K562 (cell line): ENCODE results near the gene METTL23. TPM values are rescaled to one million over a fixed set of nuclear protein-coding genes. Genes with fewer than 3 reads are reported as not detected.

ENCODE experiments used
- ADNP ChIP-seq: fragments of 200-800 bp; sonication (Bioruptor generic); IDR thresholded peaks from 2 replicates; pipeline ENCODE4 v1.6.1; 2016; ENCODE audit warnings: missing genetic modification characterization, missing compliant biosample characterization
- ETV1 ChIP-seq: fragments of 450-650 bp; conservative IDR thresholded peaks from 2 replicates; pipeline ENCODE4 v1.6.1; 2016; ENCODE audit warnings: missing genetic modification characterization, control low read depth, low read depth, missing compliant biosample characterization
- HNRNPK ChIP-seq: fragments of 200-400 bp; formaldehyde crosslinking; IDR thresholded peaks from one replicate; pipeline ENCODE4 v1.6.1; 2018; ENCODE audit warnings: mild to moderate bottlenecking, low read depth, low read length; ENCODE audit not compliant: poor library complexity, severe bottlenecking
- HOXB6 ChIP-seq: fragments of 250-450 bp; sonication (Bioruptor Pico); IDR thresholded peaks from 2 replicates; pipeline ENCODE4 v1.5.1; 2022; ENCODE audit warnings: mild to moderate bottlenecking, borderline replicate concordance
- KHSRP ChIP-seq: fragments of 450-650 bp; IDR thresholded peaks from 2 replicates; pipeline ENCODE4 v1.6.1; 2017
- MXI1 ChIP-seq: IDR thresholded peaks from 2 replicates; pipeline ENCODE4 v1.6.1; 2011; ENCODE audit warnings: low read depth, mild to moderate bottlenecking, improper control_type of control experiment, low read length
- NFATC3 ChIP-seq: fragments of 450-650 bp; IDR thresholded peaks from 2 replicates; pipeline ENCODE4 v1.6.1; 2017; ENCODE audit warnings: mild to moderate bottlenecking
- OTX1 ChIP-seq: fragments of 450-650 bp; formaldehyde crosslinking; IDR thresholded peaks from 2 replicates; pipeline ENCODE4 v1.4.0; 2022; ENCODE audit warnings: mild to moderate bottlenecking
- SRSF7 ChIP-seq: fragments of 200-400 bp; formaldehyde crosslinking; optimal IDR thresholded peaks from 2 replicates; pipeline ENCODE3; 2017; ENCODE audit warnings: mild to moderate bottlenecking, low read depth, low read length
- ZNF41 ChIP-seq: fragments of 250-450 bp; sonication (Bioruptor Pico); conservative IDR thresholded peaks from 2 replicates; pipeline ENCODE4 v1.4.0; 2020; ENCODE audit warnings: mild to moderate bottlenecking
- ZNF57 ChIP-seq: fragments of 450-650 bp; formaldehyde crosslinking; IDR thresholded peaks from 2 replicates; pipeline ENCODE4 v1.4.0; 2020; ENCODE audit warnings: mild to moderate bottlenecking, moderate library complexity
- ZNF764 ChIP-seq: fragments of 250-450 bp; sonication (Bioruptor Pico); IDR thresholded peaks from 2 replicates; pipeline ENCODE4 v1.4.0; 2020; ENCODE audit warnings: low read depth, mild to moderate bottlenecking, moderate library complexity
- ZNF830 ChIP-seq: fragments of 250-450 bp; sonication (Bioruptor Pico); IDR thresholded peaks from 2 replicates; pipeline ENCODE4 v1.5.0; 2021; ENCODE audit warnings: mild to moderate bottlenecking
- polyA plus RNA-seq, 8 experiments: library from polyadenylated mRNA; depleted of rRNA in 4 of 8; stranded (reverse) in 5 of 8; unstranded in 3 of 8; fragments of >200 nt; fragmentation: Nextera tagmentation in 2 of 8; fragmentation: Illumina TruSeq in 1 of 8; extraction: Ambion mirVana in 2 of 8; extraction: Trizol in 1 of 8; gene quantifications; 2 replicates each; pipeline versions ENCODE4 v1.2.1 to v1.2.3, GENCODE V29; 2011 to 2014; ENCODE audit warnings: inconsistent platforms in 1 of 8, missing spikeins in 1 of 8
- total RNA-seq, 7 experiments: library from RNA; depleted of rRNA in 6 of 7; stranded (reverse); fragments of >200 nt in 6 of 7; fragmentation: Illumina TruSeq in 2 of 7; extraction: Trizol in 2 of 7; gene quantifications; 2 replicates each; pipeline versions ENCODE4 v1.2.1 to v1.2.3, GENCODE V29; 2011 to 2021; ENCODE audit warnings: low replicate concordance in 1 of 7
- TF ChIP-seq, protein P1 (sequence below): sonication (generic); formaldehyde crosslinking; IDR thresholded peaks from 2 replicates; pipeline ENCODE4 v1.8.0; 2022; ENCODE audit warnings: mild to moderate bottlenecking, missing genetic modification reagents
- TF ChIP-seq, protein P2 (sequence below): fragments of 450-650 bp; formaldehyde crosslinking; IDR thresholded peaks from 2 replicates; pipeline ENCODE4 v1.4.0; 2022; ENCODE audit warnings: mild to moderate bottlenecking, moderate library complexity
- TF ChIP-seq, protein P3 (sequence below): fragments of 250-450 bp; sonication (Bioruptor Pico); IDR thresholded peaks from 2 replicates; pipeline ENCODE4 v1.8.0; 2022; ENCODE audit warnings: inconsistent platforms, mild to moderate bottlenecking, moderate library complexity, borderline replicate concordance
- TF ChIP-seq, protein P4 (sequence below): fragments of 450-650 bp; conservative IDR thresholded peaks from 2 replicates; pipeline ENCODE4 v1.6.1; 2016; ENCODE audit warnings: missing genetic modification characterization, low read depth, mild to moderate bottlenecking, missing compliant biosample characterization, moderate library complexity
- TF ChIP-seq, protein P5 (sequence below): fragments of 450-650 bp; formaldehyde crosslinking; IDR thresholded peaks from 2 replicates; pipeline ENCODE4 v1.4.0; 2022; ENCODE audit warnings: missing genetic modification characterization

METTL23 gene
- total and polyA plus RNA-seq, 9 of the 15 experiments (the other 6 are each of a cell fraction or from before 2014, with no cell fraction given), result 29.4 to 67.3 (median 41.6) TPM

DNA sequence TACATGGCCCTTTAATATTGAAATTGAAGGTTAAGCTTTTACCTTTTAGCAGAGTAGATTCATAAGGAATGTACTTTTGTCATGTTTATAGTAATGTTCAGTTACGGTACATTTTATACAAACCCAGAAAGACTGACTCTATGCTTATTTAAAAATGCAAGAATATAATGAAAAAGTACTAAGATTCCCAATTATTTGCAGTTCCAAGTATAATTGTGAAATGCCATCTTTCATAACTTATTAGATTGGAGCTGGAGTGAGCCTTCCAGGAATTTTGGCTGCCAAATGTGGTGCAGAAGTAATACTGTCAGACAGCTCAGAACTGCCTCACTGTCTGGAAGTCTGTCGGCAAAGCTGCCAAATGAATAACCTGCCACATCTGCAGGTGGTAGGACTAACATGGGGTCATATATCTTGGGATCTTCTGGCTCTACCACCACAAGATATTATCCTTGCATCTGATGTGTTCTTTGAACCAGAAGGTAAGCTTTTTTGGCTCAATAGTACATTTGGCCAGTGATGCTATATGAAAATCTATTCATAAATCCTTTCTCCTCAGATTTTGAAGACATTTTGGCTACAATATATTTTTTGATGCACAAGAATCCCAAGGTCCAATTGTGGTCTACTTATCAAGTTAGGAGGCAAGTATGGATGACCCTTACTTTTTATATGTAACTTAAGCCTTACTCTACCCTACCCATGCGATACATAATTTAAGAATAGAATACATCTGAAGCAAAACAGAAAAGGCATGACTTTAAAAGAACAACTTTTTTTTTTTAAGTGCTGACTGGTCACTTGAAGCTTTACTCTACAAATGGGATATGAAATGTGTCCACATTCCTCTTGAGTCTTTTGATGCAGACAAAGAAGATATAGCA, 6.3 kb downstream of the METTL23 start (continued):
- TF ChIP-seq, protein P1, sequence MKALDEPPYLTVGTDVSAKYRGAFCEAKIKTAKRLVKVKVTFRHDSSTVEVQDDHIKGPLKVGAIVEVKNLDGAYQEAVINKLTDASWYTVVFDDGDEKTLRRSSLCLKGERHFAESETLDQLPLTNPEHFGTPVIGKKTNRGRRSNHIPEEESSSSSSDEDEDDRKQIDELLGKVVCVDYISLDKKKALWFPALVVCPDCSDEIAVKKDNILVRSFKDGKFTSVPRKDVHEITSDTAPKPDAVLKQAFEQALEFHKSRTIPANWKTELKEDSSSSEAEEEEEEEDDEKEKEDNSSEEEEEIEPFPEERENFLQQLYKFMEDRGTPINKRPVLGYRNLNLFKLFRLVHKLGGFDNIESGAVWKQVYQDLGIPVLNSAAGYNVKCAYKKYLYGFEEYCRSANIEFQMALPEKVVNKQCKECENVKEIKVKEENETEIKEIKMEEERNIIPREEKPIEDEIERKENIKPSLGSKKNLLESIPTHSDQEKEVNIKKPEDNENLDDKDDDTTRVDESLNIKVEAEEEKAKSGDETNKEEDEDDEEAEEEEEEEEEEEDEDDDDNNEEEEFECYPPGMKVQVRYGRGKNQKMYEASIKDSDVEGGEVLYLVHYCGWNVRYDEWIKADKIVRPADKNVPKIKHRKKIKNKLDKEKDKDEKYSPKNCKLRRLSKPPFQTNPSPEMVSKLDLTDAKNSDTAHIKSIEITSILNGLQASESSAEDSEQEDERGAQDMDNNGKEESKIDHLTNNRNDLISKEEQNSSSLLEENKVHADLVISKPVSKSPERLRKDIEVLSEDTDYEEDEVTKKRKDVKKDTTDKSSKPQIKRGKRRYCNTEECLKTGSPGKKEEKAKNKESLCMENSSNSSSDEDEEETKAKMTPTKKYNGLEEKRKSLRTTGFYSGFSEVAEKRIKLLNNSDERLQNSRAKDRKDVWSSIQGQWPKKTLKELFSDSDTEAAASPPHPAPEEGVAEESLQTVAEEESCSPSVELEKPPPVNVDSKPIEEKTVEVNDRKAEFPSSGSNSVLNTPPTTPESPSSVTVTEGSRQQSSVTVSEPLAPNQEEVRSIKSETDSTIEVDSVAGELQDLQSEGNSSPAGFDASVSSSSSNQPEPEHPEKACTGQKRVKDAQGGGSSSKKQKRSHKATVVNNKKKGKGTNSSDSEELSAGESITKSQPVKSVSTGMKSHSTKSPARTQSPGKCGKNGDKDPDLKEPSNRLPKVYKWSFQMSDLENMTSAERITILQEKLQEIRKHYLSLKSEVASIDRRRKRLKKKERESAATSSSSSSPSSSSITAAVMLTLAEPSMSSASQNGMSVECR (CRISPR knock-in tag), result no peak
- 0 out of 2 replicates have a peak, but pooled peaks have one; percentile 24 for TF ChIP-seq OTX1 (CRISPR knock-in tag)
- TF ChIP-seq, protein P2, sequence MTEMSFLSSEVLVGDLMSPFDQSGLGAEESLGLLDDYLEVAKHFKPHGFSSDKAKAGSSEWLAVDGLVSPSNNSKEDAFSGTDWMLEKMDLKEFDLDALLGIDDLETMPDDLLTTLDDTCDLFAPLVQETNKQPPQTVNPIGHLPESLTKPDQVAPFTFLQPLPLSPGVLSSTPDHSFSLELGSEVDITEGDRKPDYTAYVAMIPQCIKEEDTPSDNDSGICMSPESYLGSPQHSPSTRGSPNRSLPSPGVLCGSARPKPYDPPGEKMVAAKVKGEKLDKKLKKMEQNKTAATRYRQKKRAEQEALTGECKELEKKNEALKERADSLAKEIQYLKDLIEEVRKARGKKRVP, result 0 out of 2 replicates have a peak, but pooled peaks have one; percentile 19
- no peak for TF ChIP-seq SRSF7
- no peak for TF ChIP-seq ZNF764
- no peak for TF ChIP-seq HOXB6 (CRISPR knock-in tag)
- no peak for TF ChIP-seq HNRNPK
- no peak for TF ChIP-seq ZNF57
- TF ChIP-seq ETV1, result 0 out of 2 replicates have a peak, but pooled peaks have one; percentile 13
- TF ChIP-seq ADNP (tag), result no peak
- peak; percentile 68; the same call in 1 of the 2 replicates for TF ChIP-seq ZNF41 (CRISPR knock-in tag)
- TF ChIP-seq MXI1, result peak; percentile 68; the same call in 1 of the 2 replicates
- TF ChIP-seq, protein P3, sequence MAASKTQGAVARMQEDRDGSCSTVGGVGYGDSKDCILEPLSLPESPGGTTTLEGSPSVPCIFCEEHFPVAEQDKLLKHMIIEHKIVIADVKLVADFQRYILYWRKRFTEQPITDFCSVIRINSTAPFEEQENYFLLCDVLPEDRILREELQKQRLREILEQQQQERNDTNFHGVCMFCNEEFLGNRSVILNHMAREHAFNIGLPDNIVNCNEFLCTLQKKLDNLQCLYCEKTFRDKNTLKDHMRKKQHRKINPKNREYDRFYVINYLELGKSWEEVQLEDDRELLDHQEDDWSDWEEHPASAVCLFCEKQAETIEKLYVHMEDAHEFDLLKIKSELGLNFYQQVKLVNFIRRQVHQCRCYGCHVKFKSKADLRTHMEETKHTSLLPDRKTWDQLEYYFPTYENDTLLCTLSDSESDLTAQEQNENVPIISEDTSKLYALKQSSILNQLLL (CRISPR knock-in tag), result no peak
- no peak for TF ChIP-seq NFATC3
- TF ChIP-seq, protein P4, sequence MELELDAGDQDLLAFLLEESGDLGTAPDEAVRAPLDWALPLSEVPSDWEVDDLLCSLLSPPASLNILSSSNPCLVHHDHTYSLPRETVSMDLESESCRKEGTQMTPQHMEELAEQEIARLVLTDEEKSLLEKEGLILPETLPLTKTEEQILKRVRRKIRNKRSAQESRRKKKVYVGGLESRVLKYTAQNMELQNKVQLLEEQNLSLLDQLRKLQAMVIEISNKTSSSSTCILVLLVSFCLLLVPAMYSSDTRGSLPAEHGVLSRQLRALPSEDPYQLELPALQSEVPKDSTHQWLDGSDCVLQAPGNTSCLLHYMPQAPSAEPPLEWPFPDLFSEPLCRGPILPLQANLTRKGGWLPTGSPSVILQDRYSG (tag), result no peak
- TF ChIP-seq ZNF830 (CRISPR knock-in tag), result no peak
- 0 out of 2 replicates have a peak, but pooled peaks have one; percentile 4 for TF ChIP-seq KHSRP
- TF ChIP-seq, protein P5, sequence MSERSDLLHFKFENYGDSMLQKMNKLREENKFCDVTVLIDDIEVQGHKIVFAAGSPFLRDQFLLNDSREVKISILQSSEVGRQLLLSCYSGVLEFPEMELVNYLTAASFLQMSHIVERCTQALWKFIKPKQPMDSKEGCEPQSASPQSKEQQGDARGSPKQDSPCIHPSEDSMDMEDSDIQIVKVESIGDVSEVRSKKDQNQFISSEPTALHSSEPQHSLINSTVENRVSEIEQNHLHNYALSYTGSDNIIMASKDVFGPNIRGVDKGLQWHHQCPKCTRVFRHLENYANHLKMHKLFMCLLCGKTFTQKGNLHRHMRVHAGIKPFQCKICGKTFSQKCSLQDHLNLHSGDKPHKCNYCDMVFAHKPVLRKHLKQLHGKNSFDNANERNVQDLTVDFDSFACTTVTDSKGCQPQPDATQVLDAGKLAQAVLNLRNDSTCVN, result no peak
